ENCODE results near the gene ZNF610. TPM values are rescaled to one million over a fixed set of nuclear protein-coding genes. Genes with fewer than 3 reads are reported as not detected.

ZNF610 gene
- total RNA-seq, 2 experiments from 2014 or later, result 0.54 to 2.1 TPM

GRCh38 chr19:52297601-52298364 lies 38.3 kb upstream of the ZNF610 start:
- ChIA-PET POLR2A (no interaction called here), CTCF (ENCODE audit: unreplicated experiment) (no interaction called here)
- Histone ChIP-seq H3K27ac (ENCODE audit: low read depth, low read length, poor library complexity, severe bottlenecking) (peak overlapping the region; percentile 63), H3K36me3 (ENCODE audit: insufficient read depth, low read length) (peaks cover 51% of the 10 kb centered on the region), H2AFZ (ENCODE audit: low read length) (peak overlapping the region; percentile 61; the same call in 1 of the 2 replicates), H3K79me2 (ENCODE audit: insufficient read depth, low read depth, low read length) (peaks cover 22% of the 10 kb centered on the region), H3K9me2 (ENCODE audit: insufficient read depth, low read length) (no peaks in the 10 kb centered on the region), H4K20me1 (ENCODE audit: insufficient read depth, low read length) (no peaks in the 10 kb centered on the region), H3K4me2 (ENCODE audit: low read length) (peak overlapping the region; percentile 84), H3K4me1 (ENCODE audit: insufficient read depth, low read length, poor library complexity, severe bottlenecking) (peaks cover 12% of the 10 kb centered on the region), H3K9me3 (ENCODE audit: low read length) (peaks cover 20% of the 10 kb centered on the region; the same call in 1 of the 2 replicates), H3K4me3 (ENCODE audit: low read depth, low read length, poor library complexity, severe bottlenecking) (peak overlapping the region; percentile 93)
- TF ChIP-seq CTCF (conservative IDR thresholded peaks at IDR 0.05; ENCODE audit: low read length) (no peak), EZH2phosphoT487 (IDR thresholded peaks at IDR 0.05; ENCODE audit: borderline replicate concordance, low read depth, low read length) (no peak)
- DNase-seq (ENCODE audit: low spot score), result no peak
- BruUV-seq (replicated peaks), result no TSS peak
- intact Hi-C loops (cut with micrococcal nuclease; ENCODE audit: unreplicated experiment), result loop anchor here (2.0 kb wide), 1 partner anchor 269 kb away; the partner anchor contains the start of gene ZNF614

- ChIA-PET POLR2A (no interaction called here), CTCF (ENCODE audit: unreplicated experiment) (interaction anchor here (0.6 kb wide), 1 partner anchor 1774 kb away, joined by 3 read pairs; no protein-coding TSS in a partner anchor)
- H4K20me1 ChIP-seq (ENCODE audit: insufficient read depth, low read length), result no peaks in the 10 kb centered on the region
- intact Hi-C loops (cut with micrococcal nuclease; ENCODE audit: unreplicated experiment), result no loop called here
- H3K9me3 ChIP-seq (ENCODE audit: low read length), result peaks cover 50% of the 10 kb centered on the region
- DNase-seq (ENCODE audit: low spot score), result peak; percentile 53
- no peaks in the 10 kb centered on the region; the same call in 1 of the 2 replicates for H3K79me2 ChIP-seq (ENCODE audit: insufficient read depth, low read depth, low read length)
- H3K4me2 ChIP-seq (ENCODE audit: low read length), result no peak overlapping the region
- H3K4me1 ChIP-seq (ENCODE audit: insufficient read depth, low read length, poor library complexity, severe bottlenecking), result no peaks in the 10 kb centered on the region
- no peak overlapping the region for H2AFZ ChIP-seq (ENCODE audit: low read length)
- H3K9me2 ChIP-seq (ENCODE audit: insufficient read depth, low read length), result no peaks in the 10 kb centered on the region
- H3K4me3 ChIP-seq (ENCODE audit: low read depth, low read length, poor library complexity, severe bottlenecking), result no peak overlapping the region
- no TSS peak for BruUV-seq (replicated peaks)
- H3K36me3 ChIP-seq (ENCODE audit: insufficient read depth, low read length), result peaks cover 99% of the 10 kb centered on the region
- TF ChIP-seq CTCF (conservative IDR thresholded peaks at IDR 0.05; ENCODE audit: low read length) (no peak), EZH2phosphoT487 (IDR thresholded peaks at IDR 0.05; ENCODE audit: borderline replicate concordance, low read depth, low read length) (no peak)
- H3K27ac ChIP-seq (ENCODE audit: low read depth, low read length, poor library complexity, severe bottlenecking), result no peak overlapping the region
Observed at GRCh38 chr19:52307275-52307674, 28.8 kb upstream of the ZNF610 start.

GRCh38 chr19:52322429-52322828 lies 13.6 kb upstream of the ZNF610 start:
- no TSS peak for BruUV-seq (replicated peaks)
- no peaks in the 10 kb centered on the region for H3K9me2 ChIP-seq (ENCODE audit: insufficient read depth, low read length)
- peaks cover 75% of the 10 kb centered on the region for H3K9me3 ChIP-seq (ENCODE audit: low read length)
- peaks cover 78% of the 10 kb centered on the region for H3K36me3 ChIP-seq (ENCODE audit: insufficient read depth, low read length)
- ChIA-PET CTCF (ENCODE audit: unreplicated experiment) (no interaction called here), POLR2A (no interaction called here)
- H3K27ac ChIP-seq (ENCODE audit: low read depth, low read length, poor library complexity, severe bottlenecking), result no peak overlapping the region
- H4K20me1 ChIP-seq (ENCODE audit: insufficient read depth, low read length), result no peaks in the 10 kb centered on the region
- TF ChIP-seq EZH2phosphoT487 (IDR thresholded peaks at IDR 0.05; ENCODE audit: borderline replicate concordance, low read depth, low read length), result no peak
- TF ChIP-seq CTCF (conservative IDR thresholded peaks at IDR 0.05; ENCODE audit: low read length), result no peak
- intact Hi-C loops (cut with micrococcal nuclease; ENCODE audit: unreplicated experiment), result no loop called here
- no peak overlapping the region for H3K4me2 ChIP-seq (ENCODE audit: low read length)
- no peak overlapping the region for H2AFZ ChIP-seq (ENCODE audit: low read length)
- no peaks in the 10 kb centered on the region for H3K79me2 ChIP-seq (ENCODE audit: insufficient read depth, low read depth, low read length)
- no peak for DNase-seq (ENCODE audit: low spot score)
- no peaks in the 10 kb centered on the region for H3K4me1 ChIP-seq (ENCODE audit: insufficient read depth, low read length, poor library complexity, severe bottlenecking)
- H3K4me3 ChIP-seq (ENCODE audit: low read depth, low read length, poor library complexity, severe bottlenecking), result no peak overlapping the region

Data from OCI-LY7 (cell line).